B cell (primary cell): Measurements from ENCODE around the gene ARL14EPL. TPM values are rescaled to one million over a fixed set of nuclear protein-coding genes. Genes with fewer than 3 reads are reported as not detected.
A peak's percentile ranks its signal among the peaks of the same experiment; 100 is the strongest.

Experiments
- ATAC-seq: fragments of 200-7000 bp; cut with Tn5 transposase; one replicate; pipeline ENCODE4 v1.10.0; 2021; ENCODE audit warnings: low read depth, mild to moderate bottlenecking, moderate number of reproducible peaks, moderate library complexity
- CTCF ChIA-PET: fragments of 350-600 bp; sonication (Branson Sonifier 250); formaldehyde crosslinking; loops from one replicate; lab custom pipeline; 2021; ENCODE audit warnings: antibody characterized with exemption, inconsistent platforms; lab: Charles Lee
- POLR2A ChIA-PET: fragments of 350-600 bp; sonication (Branson Sonifier 250); formaldehyde crosslinking; loops from one replicate; lab custom pipeline; 2021; ENCODE audit warnings: antibody characterized with exemption; lab: Charles Lee
- DNase-seq: peaks from one replicate; pipeline ENCODE4 v3.0.0; 2013
- H2AFZ ChIP-seq: 2 replicates; pipeline ENCODE4 v1.6.1; 2012; ENCODE audit warnings: mild to moderate bottlenecking, low read depth, low read length; ENCODE audit not compliant: insufficient read depth, poor library complexity, severe bottlenecking
- H3K27ac ChIP-seq, 2 donors: 1 replicate in 1 of 2; 2 replicates in 1 of 2; pipeline ENCODE4 v1.5.1; 2012 to 2013; ENCODE audit warnings: low read length in 2 of 2, mild to moderate bottlenecking in 2 of 2, moderate library complexity in 1 of 2
- H3K27me3 ChIP-seq, 4 experiments: fragments of 200-600 bp in 1 of 4; sonication (generic) in 1 of 4; replicated peaks in 1 of 4; 1 replicate in 2 of 4; 2 replicates in 2 of 4; pipeline versions ENCODE4 v1.6.1 to v1.7.0; 2013 to 2016; ENCODE audit warnings: low read length in 3 of 4, mild to moderate bottlenecking in 2 of 4, mixed read lengths in 1 of 4, moderate library complexity in 1 of 4; ENCODE audit not compliant: insufficient read depth in 4 of 4, control insufficient read depth in 3 of 4; ENCODE audit errors: control extremely low read depth in 1 of 4
- H3K36me3 ChIP-seq, 2 experiments: replicated peaks in 1 of 2; 1 replicate in 1 of 2; 2 replicates in 1 of 2; pipeline versions ENCODE4 v1.6.1 to v1.7.1; 2013; ENCODE audit warnings: low read length in 1 of 2; ENCODE audit not compliant: insufficient read depth in 2 of 2, control insufficient read depth in 1 of 2; ENCODE audit errors: control extremely low read depth in 1 of 2, extremely low read depth in 1 of 2
- H3K4me1 ChIP-seq, 2 donors: fragments of 200-600 bp in 1 of 2; sonication (generic) in 1 of 2; 1 replicate in 1 of 2; 2 replicates in 1 of 2; pipeline versions ENCODE4 v1.5.1 to v1.6.1; 2013 to 2017; ENCODE audit warnings: low read length in 2 of 2; ENCODE audit not compliant: control insufficient read depth in 2 of 2, insufficient read depth in 2 of 2
- H3K4me2 ChIP-seq: replicated peaks from 2 replicates; pipeline ENCODE3; 2012; ENCODE audit warnings: mild to moderate bottlenecking, low read depth, low read length; ENCODE audit not compliant: poor library complexity, severe bottlenecking
- H3K4me3 ChIP-seq, 5 experiments: fragments of 200-600 bp in 1 of 5; sonication (generic) in 1 of 5; 1 replicate in 3 of 5; 2 replicates in 2 of 5; pipeline versions ENCODE4 v1.5.1 to v1.7.0; 2011 to 2016; ENCODE audit warnings: low read length in 4 of 5, mild to moderate bottlenecking in 4 of 5, low read depth in 2 of 5, control low read depth in 1 of 5, moderate library complexity in 1 of 5; ENCODE audit not compliant: insufficient read depth in 1 of 5; ENCODE audit errors: control extremely low read depth in 1 of 5, extremely low read depth in 1 of 5
- H3K79me2 ChIP-seq: fragments of 200-600 bp; sonication (generic); one replicate; pipeline ENCODE4 v1.6.0; 2016; ENCODE audit warnings: low read length; ENCODE audit not compliant: control insufficient read depth, insufficient read depth
- H3K9ac ChIP-seq: fragments of 200-600 bp; sonication (generic); 2 replicates; pipeline ENCODE4 v1.6.1; 2017; ENCODE audit warnings: mild to moderate bottlenecking, low read length, moderate library complexity
- H3K9me3 ChIP-seq, 3 donors: one replicate each; pipeline versions ENCODE4 v1.6.1 to v1.7.1; 2013; ENCODE audit warnings: low read length in 2 of 3; ENCODE audit not compliant: control insufficient read depth in 2 of 3, insufficient read depth in 1 of 3; ENCODE audit errors: control extremely low read depth in 1 of 3
- H4K20me1 ChIP-seq: 2 replicates; pipeline ENCODE4 v1.6.0; 2012; ENCODE audit warnings: mild to moderate bottlenecking, low read length; ENCODE audit not compliant: insufficient read depth, control insufficient read depth, poor library complexity, severe bottlenecking
- H3K27ac Mint-ChIP-seq: one replicate; pipeline ENCODE4 v1.8.0; 2021; ENCODE audit warnings: mixed read lengths
- H3K27me3 Mint-ChIP-seq: one replicate; pipeline ENCODE4 v1.8.0; 2021; ENCODE audit warnings: mixed read lengths
- H3K4me1 Mint-ChIP-seq: one replicate; pipeline ENCODE4 v1.8.0; 2021; ENCODE audit warnings: mixed read lengths
- H3K4me3 Mint-ChIP-seq: one replicate; pipeline ENCODE4 v1.8.0; 2021; ENCODE audit warnings: mixed read lengths
- H3K9me3 Mint-ChIP-seq: one replicate; pipeline ENCODE4 v1.8.0; 2022; ENCODE audit warnings: mixed read lengths; ENCODE audit not compliant: insufficient read depth
- CTCF ChIP-seq: fragments of 200-600 bp; IDR thresholded peaks from one replicate; pipeline ENCODE4 v1.8.0; 2022; ENCODE audit warnings: antibody characterized with exemption, mild to moderate bottlenecking
- EZH2 ChIP-seq: IDR thresholded peaks from 2 replicates; pipeline ENCODE4 v1.6.1; 2012; ENCODE audit warnings: borderline replicate concordance, low read depth, mild to moderate bottlenecking, moderate library complexity, low read length; ENCODE audit not compliant: insufficient read depth, poor library complexity, severe bottlenecking
- WGBS: methylation state at CpG from one replicate; pipeline ENCODE4 v1.1.5; 2013; ENCODE audit warnings: missing lambda C conversion rate; ENCODE audit not compliant: insufficient coverage; 5-methylcytosine and 5-hydroxymethylcytosine counted together
- intact Hi-C: fragments of 100-400 bp; cut with micrococcal nuclease; formaldehyde crosslinking; loops from one replicate; pipeline ENCODE4 v1.10.0; 2022
- polyA minus RNA-seq: library from RNA; depleted of rRNA, polyadenylated mRNA; stranded (reverse); fragments of >200 nt; gene quantifications from 2 replicates; pipeline ENCODE4 v1.2.3, GENCODE V29; 2012
- polyA plus RNA-seq: library from polyadenylated mRNA; depleted of rRNA; stranded (reverse); fragments of >200 nt; gene quantifications from 2 replicates; pipeline ENCODE4 v1.2.3, GENCODE V29; 2012
- total RNA-seq, 2 donors: library from RNA; stranded (reverse); fragments of 120-200 nt in 1 of 2; gene quantifications; 1 replicate in 1 of 2; 2 replicates in 1 of 2; pipeline versions ENCODE4 v1.2.3 to v1.2.4, GENCODE V29; 2013 to 2022

The ARL14EPL gene
- total RNA-seq (0.34 TPM in 1 of 2 replicates, not detected in the other), polyA plus RNA-seq (0.17 and 0.19 TPM in 2 replicates), polyA minus RNA-seq (0.14 TPM in 1 of 2 replicates, not detected in the other)
- 0.33 TPM for total RNA-seq (2013)

DNA sequence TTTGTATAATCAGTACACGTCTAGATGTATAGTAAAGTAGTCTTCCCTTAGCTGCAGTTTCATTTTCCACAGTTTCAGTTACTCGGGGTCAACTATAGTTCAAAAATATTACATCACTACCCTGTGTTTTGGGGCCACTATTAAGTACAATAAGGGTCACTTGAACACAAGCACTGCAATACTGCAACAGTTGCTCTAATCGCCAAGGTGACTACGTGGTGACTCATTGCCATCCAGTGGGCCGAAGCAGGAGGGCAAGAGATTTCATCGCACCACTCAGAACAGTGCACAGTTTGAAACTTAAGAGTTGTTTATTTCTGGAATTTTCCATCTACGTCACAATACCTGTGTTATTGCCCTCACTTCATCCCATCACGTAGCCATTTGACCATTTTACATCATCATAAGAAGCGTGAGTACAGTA, at the start of gene ARL14EPL:
TSS of gene ARL14EPL (plus strand) at position 379 of the 424 bp plus-strand sequence. CDS start 18,994 bp downstream, outside the sequence.
- Mint-ChIP-seq H3K27me3 (peaks cover 6% of the 10 kb centered on the region), H3K27ac (peak within 1 kb of the TSS; percentile 76), H3K4me3 (peak within 1 kb of the TSS; percentile 70), H3K4me1 (peaks cover 43% of the 10 kb centered on the region), H3K9me3 (peaks cover 3% of the 10 kb centered on the region)
- TF ChIP-seq EZH2 (no peak), CTCF (peak; percentile 32)
- intact Hi-C loops: no loop called here
- Histone ChIP-seq H3K36me3 (no peaks in the 10 kb centered on the region), H3K4me3 (peak within 1 kb of the TSS in 1 of 5 experiments; percentile 35), H3K9ac (peak within 1 kb of the TSS; percentile 38), H3K4me1 (peaks cover 27 to 28% of the 10 kb centered on the region in 2 donors), H3K4me2 (peak within 1 kb of the TSS; percentile 36), H3K27me3 (no peaks in the 10 kb centered on the region), H3K9me3 (peaks cover 0 to 4% (median 0%) of the 10 kb centered on the region in 3 donors), H4K20me1 (no peaks in the 10 kb centered on the region), H3K79me2 (no peaks in the 10 kb centered on the region), H3K27ac (peak within 1 kb of the TSS in 1 of 2 donors; percentile 14), H2AFZ (peak within 1 kb of the TSS; percentile 47)
- ATAC-seq (peak; percentile 82), DNase-seq (peak; percentile 36)
- CTCF ChIA-PET: interaction anchor here (0.8 to 3.7 kb wide), 5 partner anchors 11 to 458 kb away, joined by 3 to 12 read pairs (median 3); no protein-coding TSS in a partner anchor
- whole genome bisulfite sequencing: 83% methylated on average over 4 of the region's 9 CpGs
- POLR2A ChIA-PET: interaction anchor here (1.3 kb wide), 1 partner anchor 53 kb away, joined by 3 read pairs; the partner anchor contains the start of gene COMMD10

- no peaks in the 10 kb centered on the region for H3K36me3 ChIP-seq
- WGBS: 100% methylated on average over 1 of the region's 1 CpG
- no peak overlapping the region for H3K9ac ChIP-seq
- H3K4me1 ChIP-seq: no peaks in the 10 kb centered on the region
- no peaks in the 10 kb centered on the region for H3K9me3 Mint-ChIP-seq
- no peak for DNase-seq
- H3K79me2 ChIP-seq: no peaks in the 10 kb centered on the region
- no peak overlapping the region for H3K27ac ChIP-seq
- peaks cover 6% of the 10 kb centered on the region for H3K4me1 Mint-ChIP-seq
- POLR2A ChIA-PET: no interaction called here
- CTCF ChIA-PET: no interaction called here
- TF ChIP-seq EZH2 (no peak), CTCF (no peak)
- no peaks in the 10 kb centered on the region for H4K20me1 ChIP-seq
- H3K4me2 ChIP-seq: no peak overlapping the region
- no peaks in the 10 kb centered on the region for H3K9me3 ChIP-seq
- no peak overlapping the region for H3K4me3 ChIP-seq
- peaks cover 0 to 11% (median 4%) of the 10 kb centered on the region in 4 experiments for H3K27me3 ChIP-seq
- H2AFZ ChIP-seq: no peak overlapping the region
- no peak overlapping the region for H3K27ac Mint-ChIP-seq
- peaks cover 4% of the 10 kb centered on the region for H3K27me3 Mint-ChIP-seq
- ATAC-seq: no peak
- H3K4me3 Mint-ChIP-seq: no peak overlapping the region
- intact Hi-C loops: no loop called here
Measured at GRCh38 chr5:115983519-115983918, 48.8 kb upstream of the ARL14EPL start.
